Measurements from ENCODE around the gene CHST11. TPM values are rescaled to one million over a fixed set of nuclear protein-coding genes. Genes with fewer than 3 reads are reported as not detected.

The CHST11 gene
- total and polyA plus RNA-seq, 10 donors, result 5.2 to 65.1 (median 48.4) TPM

DNA sequence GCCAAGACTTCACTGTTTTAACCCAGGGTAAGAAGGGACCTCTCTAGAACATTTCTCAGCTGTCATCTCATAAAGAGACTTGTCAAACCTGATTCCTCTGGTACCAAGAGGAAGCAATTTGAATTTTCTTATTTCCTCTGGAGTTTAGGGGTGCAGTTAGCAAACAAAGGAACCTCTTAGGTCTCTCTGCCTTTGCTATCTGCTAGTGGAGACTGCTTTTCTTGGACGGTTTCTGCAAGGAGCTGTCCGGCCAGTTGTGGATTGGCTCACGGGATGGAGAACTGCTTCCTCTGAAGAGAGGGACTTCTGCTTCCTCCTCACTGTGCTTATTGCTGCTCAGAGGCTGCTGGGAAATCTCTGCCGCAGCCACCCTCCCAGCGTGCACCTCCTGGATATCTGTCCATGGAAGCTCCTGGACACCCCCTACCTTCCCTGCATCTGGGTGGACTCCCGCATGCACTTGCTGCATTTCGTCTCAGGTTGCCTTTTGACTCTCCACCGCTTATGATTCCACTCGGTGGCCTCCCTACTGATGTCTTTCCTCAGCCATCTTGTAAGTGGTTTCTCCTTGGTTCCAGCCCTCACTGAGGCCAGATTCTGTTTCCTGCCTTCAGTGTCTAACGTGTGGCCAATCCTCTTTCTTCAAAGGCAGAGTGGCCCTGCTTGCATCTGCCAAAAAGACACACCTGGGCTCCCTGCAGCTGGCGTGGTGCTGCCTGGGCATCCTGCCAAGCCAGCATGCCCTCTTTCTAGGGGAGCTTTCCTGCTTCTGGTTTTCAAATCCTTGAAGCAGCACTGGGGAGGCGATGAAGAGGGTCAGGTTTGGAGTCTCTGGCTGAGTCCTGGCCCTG is 187.3 kb downstream of the CHST11 start:
- Histone ChIP-seq H3K4me1 (peaks cover 12 to 75% (median 42%) of the 10 kb centered on the region in 6 donors), H3K27ac (peak overlapping the region; percentile 49 to 94 (median 86)), H3K27me3 (replicated peaks in 1 of 7) (no peaks in the 10 kb centered on the region), H3K36me3 (peaks cover 0 to 20% (median 0%) of the 10 kb centered on the region in 6 donors), H3K9me3 (peaks cover 0 to 16% (median 10%) of the 10 kb centered on the region in 8 donors), H3K4me3 (peak overlapping the region in 3 of 8 donors; percentile 9 to 60 (median 12))
- TF ChIP-seq, protein P1, sequence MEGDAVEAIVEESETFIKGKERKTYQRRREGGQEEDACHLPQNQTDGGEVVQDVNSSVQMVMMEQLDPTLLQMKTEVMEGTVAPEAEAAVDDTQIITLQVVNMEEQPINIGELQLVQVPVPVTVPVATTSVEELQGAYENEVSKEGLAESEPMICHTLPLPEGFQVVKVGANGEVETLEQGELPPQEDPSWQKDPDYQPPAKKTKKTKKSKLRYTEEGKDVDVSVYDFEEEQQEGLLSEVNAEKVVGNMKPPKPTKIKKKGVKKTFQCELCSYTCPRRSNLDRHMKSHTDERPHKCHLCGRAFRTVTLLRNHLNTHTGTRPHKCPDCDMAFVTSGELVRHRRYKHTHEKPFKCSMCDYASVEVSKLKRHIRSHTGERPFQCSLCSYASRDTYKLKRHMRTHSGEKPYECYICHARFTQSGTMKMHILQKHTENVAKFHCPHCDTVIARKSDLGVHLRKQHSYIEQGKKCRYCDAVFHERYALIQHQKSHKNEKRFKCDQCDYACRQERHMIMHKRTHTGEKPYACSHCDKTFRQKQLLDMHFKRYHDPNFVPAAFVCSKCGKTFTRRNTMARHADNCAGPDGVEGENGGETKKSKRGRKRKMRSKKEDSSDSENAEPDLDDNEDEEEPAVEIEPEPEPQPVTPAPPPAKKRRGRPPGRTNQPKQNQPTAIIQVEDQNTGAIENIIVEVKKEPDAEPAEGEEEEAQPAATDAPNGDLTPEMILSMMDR (IDR thresholded peaks at IDR 0.05 in 8 of 11, conservative IDR thresholded peaks at IDR 0.05 in 3 of 11), result no peak
- TF ChIP-seq POLR2AphosphoS5 (IDR thresholded peaks at IDR 0.05) (peak; percentile 38 to 68 (median 40)), POLR2A (IDR thresholded peaks at IDR 0.05) (no peak)
- intact Hi-C loops (cut with DNase I; ENCODE audit: low total_unique reads), result no loop called here
- peak; percentile 84 for DNase-seq
- 25 to 53% (median 32%) methylated on average over 12 of the region's 12 CpGs for WGBS, 5 donors

GRCh38 chr12:104648756-104649155 is 192.0 kb downstream of the CHST11 start:
- H3K4me3 ChIP-seq, result peak overlapping the region in 1 of 8 donors; percentile 44
- H3K4me1 ChIP-seq, result peaks cover 13 to 88% (median 50%) of the 10 kb centered on the region in 6 donors
- WGBS, 5 donors, result 53 to 65% (median 58%) methylated on average over 4 of the region's 4 CpGs
- H3K9me3 ChIP-seq, result no peaks in the 10 kb centered on the region
- no peak for DNase-seq
- TF ChIP-seq POLR2AphosphoS5 (IDR thresholded peaks at IDR 0.05), result no peak
- H3K27ac ChIP-seq, result peak overlapping the region in 7 of 8 donors; percentile 45 to 89 (median 73)
- peaks cover 0 to 14% (median 0%) of the 10 kb centered on the region in 6 donors for H3K36me3 ChIP-seq
- intact Hi-C loops (cut with DNase I; ENCODE audit: low total_unique reads), result no loop called here
- no peaks in the 10 kb centered on the region for H3K27me3 ChIP-seq (replicated peaks in 1 of 7)

- WGBS, 5 donors, result 70 to 84% (median 81%) methylated on average over 2 of the region's 2 CpGs
- peaks cover 0 to 14% (median 0%) of the 10 kb centered on the region in 6 donors for H3K36me3 ChIP-seq
- peak overlapping the region in 7 of 8 donors; percentile 45 to 89 (median 73) for H3K27ac ChIP-seq
These were observed 192.6 kb downstream of the CHST11 start for GRCh38 chr12:104649217-104649824.

GRCh38 chr12:104649921-104650320 is 193.2 kb downstream of the CHST11 start:
- DNase-seq, result no peak
- H3K4me3 ChIP-seq, result peak overlapping the region in 1 of 8 donors; percentile 44
- intact Hi-C loops (cut with DNase I; ENCODE audit: low total_unique reads), result no loop called here
- H3K36me3 ChIP-seq, result peaks cover 0 to 14% (median 0%) of the 10 kb centered on the region in 6 donors
- peaks cover 3 to 88% (median 38%) of the 10 kb centered on the region in 6 donors for H3K4me1 ChIP-seq
- H3K9me3 ChIP-seq, result no peaks in the 10 kb centered on the region
- peak overlapping the region in 7 of 8 donors; percentile 45 to 89 (median 73) for H3K27ac ChIP-seq
- no peaks in the 10 kb centered on the region for H3K27me3 ChIP-seq (replicated peaks in 1 of 7)
- TF ChIP-seq POLR2AphosphoS5 (IDR thresholded peaks at IDR 0.05) (no peak), POLR2A (IDR thresholded peaks at IDR 0.05) (no peak)
- TF ChIP-seq, protein P1 (IDR thresholded peaks at IDR 0.05 in 8 of 11, conservative IDR thresholded peaks at IDR 0.05 in 3 of 11), result no peak

More at GRCh38 chr12:104649217-104649824, 192.6 kb downstream of the CHST11 start:
- H3K4me3 ChIP-seq, result peak overlapping the region in 1 of 8 donors; percentile 44
- no peaks in the 10 kb centered on the region for H3K9me3 ChIP-seq
- no peaks in the 10 kb centered on the region for H3K27me3 ChIP-seq (replicated peaks in 1 of 7)
- no peak for DNase-seq
- intact Hi-C loops (cut with DNase I; ENCODE audit: low total_unique reads), result no loop called here
- peaks cover 7 to 88% (median 44%) of the 10 kb centered on the region in 6 donors for H3K4me1 ChIP-seq
- TF ChIP-seq POLR2AphosphoS5 (IDR thresholded peaks at IDR 0.05), result no peak
- TF ChIP-seq, protein P1 (IDR thresholded peaks at IDR 0.05 in 8 of 11, conservative IDR thresholded peaks at IDR 0.05 in 3 of 11), result no peak

All from spleen (tissue), 11 donors.